GM04504 (cell line): Measurements from ENCODE around the gene SLC25A26.
"Not testable (repeated sequence)": the region's sequence is repeated elsewhere in the genome, so short reads cannot be mapped to it uniquely, and the experiment has no call there.

ENCODE experiments used
- DNase-seq: peaks from one replicate; pipeline ENCODE4 v3.0.0-alpha.2; 2012; ENCODE audit warnings: low read depth

The SLC25A26 gene

GRCh38 chr3:66220602-66221377, at the start of gene SLC25A26:
Gene SLC25A26 (plus strand): TSS chr3:66221001. CDS start chr3:66221095, 94 bp downstream.
- DNase-seq = peak; percentile 90

- no peak for DNase-seq
Observed at GRCh38 chr3:66172394-66172793, 48.4 kb upstream of the SLC25A26 start.

GRCh38 chr3:66177026-66177425, 43.8 kb upstream of the SLC25A26 start:
- no peak for DNase-seq

- no peak for DNase-seq
Observed at GRCh38 chr3:66178206-66178605, 42.6 kb upstream of the SLC25A26 start.

- no peak for DNase-seq
Observed at GRCh38 chr3:66179793-66180192, 41.0 kb upstream of the SLC25A26 start.

GRCh38 chr3:66181764-66182163, 39.0 kb upstream of the SLC25A26 start:
- DNase-seq = no peak

- DNase-seq = no peak
Observed at GRCh38 chr3:66182246-66182645, 38.6 kb upstream of the SLC25A26 start.

- no peak for DNase-seq
Observed at GRCh38 chr3:66186545-66186944, 34.3 kb upstream of the SLC25A26 start.

GRCh38 chr3:66195347-66195783, 25.4 kb upstream of the SLC25A26 start:
- DNase-seq = peak; percentile 19

GRCh38 chr3:66196633-66197032, 24.2 kb upstream of the SLC25A26 start:
- no peak for DNase-seq

- no peak for DNase-seq
Observed at GRCh38 chr3:66198437-66199088, 22.2 kb upstream of the SLC25A26 start.

- no peak for DNase-seq
Observed at GRCh38 chr3:66199089-66199473, 21.7 kb upstream of the SLC25A26 start.

GRCh38 chr3:66200147-66200546, 20.7 kb upstream of the SLC25A26 start:
- no peak for DNase-seq

- no peak for DNase-seq
Observed at GRCh38 chr3:66200786-66201185, 20.0 kb upstream of the SLC25A26 start.

- no peak for DNase-seq
Observed at GRCh38 chr3:66203275-66203674, 17.5 kb upstream of the SLC25A26 start.

GRCh38 chr3:66206806-66207205, 14.0 kb upstream of the SLC25A26 start:
- DNase-seq = no peak

GRCh38 chr3:66208189-66208588, 12.6 kb upstream of the SLC25A26 start:
- DNase-seq = no peak

GRCh38 chr3:66210687-66211295, 10.0 kb upstream of the SLC25A26 start:
- DNase-seq = no peak

- DNase-seq = no peak
Observed at GRCh38 chr3:66211779-66212178, 9.0 kb upstream of the SLC25A26 start.

- DNase-seq = no peak
Observed at GRCh38 chr3:66215106-66215505, 5.7 kb upstream of the SLC25A26 start.

- DNase-seq = no peak
Observed at GRCh38 chr3:66220066-66220465, 735 bp upstream of the SLC25A26 start.

- DNase-seq = no peak
Observed at GRCh38 chr3:66224220-66224619, 3.4 kb downstream of the SLC25A26 start.

- not testable (repeated sequence) for DNase-seq
Observed at GRCh38 chr3:66226093-66226492, 5.3 kb downstream of the SLC25A26 start.
